ENCODE results near the gene MYB.
"Not testable (repeated sequence)": the region's sequence is repeated elsewhere in the genome, so short reads cannot be mapped to it uniquely, and the experiment has no call there.

Gene MYB

DNA sequence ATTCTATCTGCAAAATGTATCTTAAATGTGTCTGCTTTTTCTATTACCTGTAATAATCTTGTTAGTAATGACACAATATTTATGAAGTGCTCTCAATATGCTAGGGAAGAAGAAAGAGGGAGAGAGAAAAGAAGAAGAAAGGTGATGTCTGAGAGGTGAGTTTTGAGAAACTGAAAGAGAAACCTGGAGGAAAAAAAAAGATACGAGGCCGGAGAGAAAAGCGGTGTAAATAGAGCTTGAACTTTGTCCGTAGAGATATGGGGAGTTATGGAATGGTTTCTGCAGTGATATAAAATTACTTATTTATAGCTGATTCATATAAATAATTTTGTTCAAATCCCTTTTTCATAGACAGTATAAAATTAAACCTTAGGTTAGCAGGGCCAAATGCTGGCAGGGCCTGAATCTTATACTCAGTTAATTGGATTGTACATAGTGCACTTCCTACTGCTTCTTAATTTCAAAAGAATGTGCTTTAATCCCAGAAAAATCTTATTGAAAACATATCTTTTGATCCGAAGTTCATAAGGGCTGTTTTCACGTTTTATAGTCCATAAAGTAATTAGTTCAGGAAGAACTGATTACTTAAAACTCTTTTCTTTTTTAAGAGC is 43.0 kb downstream of the MYB start:
- no peak for DNase-seq

DNA sequence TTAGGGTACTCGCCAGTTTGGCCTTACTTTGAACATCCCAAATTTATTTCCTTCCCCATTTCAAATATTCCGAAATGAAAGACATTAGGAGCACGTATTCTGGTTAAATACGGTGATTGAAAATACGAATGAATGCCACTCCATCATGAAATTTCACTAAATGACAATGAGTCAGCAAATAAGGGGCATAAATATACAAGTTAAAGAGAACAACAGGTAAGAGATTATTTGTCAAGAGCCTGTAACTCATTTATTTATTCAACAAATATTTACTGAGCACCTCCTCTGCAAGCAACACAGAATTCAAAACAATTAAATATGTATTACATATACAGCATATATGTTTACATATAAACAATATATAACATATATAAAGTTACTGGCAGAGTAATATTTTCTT is 44.8 kb downstream of the MYB start:
- no peak for DNase-seq

DNA sequence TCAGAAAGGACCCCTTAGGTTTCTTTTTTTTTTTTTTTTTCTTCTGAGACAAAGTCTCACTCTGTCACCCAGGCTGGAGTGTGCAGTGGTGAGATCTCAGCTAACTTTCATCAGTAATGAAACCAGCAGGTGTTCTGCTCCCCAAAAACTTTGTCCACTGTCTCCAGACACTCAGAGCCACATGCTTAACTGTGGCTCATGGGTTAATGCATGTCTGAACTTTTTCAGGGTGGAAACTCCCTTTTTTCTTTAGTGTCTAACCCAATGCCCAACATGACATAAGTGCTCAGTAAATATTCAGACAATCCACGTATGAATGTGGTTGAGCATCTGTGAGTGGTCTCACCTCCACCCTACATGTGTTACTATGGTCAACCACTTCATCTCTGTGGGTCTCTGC is 45.4 kb downstream of the MYB start:
- DNase-seq, result no peak

DNA sequence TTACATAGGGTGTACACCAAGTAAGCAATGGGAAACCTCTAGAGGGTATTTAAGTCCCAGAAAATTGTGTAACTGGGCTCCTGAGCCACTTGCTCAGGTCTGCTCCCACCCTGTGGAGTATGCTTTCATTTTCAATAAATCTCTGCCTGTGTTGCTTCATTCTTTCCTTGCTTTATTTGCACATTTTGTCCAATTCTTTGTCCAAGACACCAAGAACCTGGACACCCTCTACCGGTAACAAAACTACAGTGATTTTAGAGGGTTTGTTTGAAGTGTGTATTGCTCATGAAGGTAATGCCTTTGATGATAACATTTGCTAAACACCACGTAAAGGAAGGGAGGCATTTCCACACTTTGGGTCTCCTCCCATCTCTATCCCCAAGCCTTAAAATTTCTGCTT is 46.2 kb downstream of the MYB start:
- no peak for DNase-seq

DNA sequence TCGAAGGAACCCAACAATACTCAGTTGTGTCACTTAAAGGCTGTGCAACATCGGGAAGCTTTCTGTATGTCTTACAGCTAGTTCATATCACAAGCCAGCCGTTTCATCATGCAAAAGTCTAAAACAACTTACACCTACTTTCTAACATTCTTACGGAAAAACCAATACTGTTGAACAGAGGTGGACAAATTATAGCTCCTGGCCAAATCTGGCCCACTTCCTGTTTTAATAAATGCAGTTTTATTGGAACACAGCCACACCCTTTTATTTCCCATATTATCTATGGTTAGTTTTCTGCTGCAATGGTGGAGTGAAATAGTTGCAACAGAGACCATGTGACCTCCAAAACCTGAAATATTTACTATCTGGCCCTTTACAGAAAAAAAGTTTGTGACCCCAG is 46.6 kb downstream of the MYB start:
- DNase-seq, result no peak

GRCh38 chr6:135228486-135228885 is 47.4 kb downstream of the MYB start:
- no peak for DNase-seq

DNA sequence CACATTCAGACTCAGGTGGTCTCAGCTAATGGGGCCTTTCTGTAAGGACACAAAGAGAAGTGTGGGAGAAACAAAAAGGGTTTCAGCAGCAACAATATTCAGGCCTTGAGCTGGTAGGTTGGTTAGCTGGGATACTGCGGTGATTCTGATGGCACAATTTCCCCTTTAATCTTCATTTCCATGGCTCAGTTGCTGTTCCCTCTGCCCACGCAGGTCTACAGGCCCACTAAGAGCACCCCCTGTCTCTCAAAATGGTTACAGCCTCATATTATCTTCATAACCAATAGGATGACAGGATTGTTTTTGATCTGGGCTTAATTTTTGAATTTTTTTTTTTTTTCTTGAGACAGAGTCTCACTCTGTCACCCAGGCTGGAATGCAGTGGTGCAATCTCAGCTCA is 48.9 kb downstream of the MYB start:
- DNase-seq, result no peak

GRCh38 chr6:135230711-135231468 is 49.8 kb downstream of the MYB start:
- DNase-seq, result no peak

- DNase-seq, result no peak
Observed at GRCh38 chr6:135231469-135231844, 50.3 kb downstream of the MYB start.

DNA sequence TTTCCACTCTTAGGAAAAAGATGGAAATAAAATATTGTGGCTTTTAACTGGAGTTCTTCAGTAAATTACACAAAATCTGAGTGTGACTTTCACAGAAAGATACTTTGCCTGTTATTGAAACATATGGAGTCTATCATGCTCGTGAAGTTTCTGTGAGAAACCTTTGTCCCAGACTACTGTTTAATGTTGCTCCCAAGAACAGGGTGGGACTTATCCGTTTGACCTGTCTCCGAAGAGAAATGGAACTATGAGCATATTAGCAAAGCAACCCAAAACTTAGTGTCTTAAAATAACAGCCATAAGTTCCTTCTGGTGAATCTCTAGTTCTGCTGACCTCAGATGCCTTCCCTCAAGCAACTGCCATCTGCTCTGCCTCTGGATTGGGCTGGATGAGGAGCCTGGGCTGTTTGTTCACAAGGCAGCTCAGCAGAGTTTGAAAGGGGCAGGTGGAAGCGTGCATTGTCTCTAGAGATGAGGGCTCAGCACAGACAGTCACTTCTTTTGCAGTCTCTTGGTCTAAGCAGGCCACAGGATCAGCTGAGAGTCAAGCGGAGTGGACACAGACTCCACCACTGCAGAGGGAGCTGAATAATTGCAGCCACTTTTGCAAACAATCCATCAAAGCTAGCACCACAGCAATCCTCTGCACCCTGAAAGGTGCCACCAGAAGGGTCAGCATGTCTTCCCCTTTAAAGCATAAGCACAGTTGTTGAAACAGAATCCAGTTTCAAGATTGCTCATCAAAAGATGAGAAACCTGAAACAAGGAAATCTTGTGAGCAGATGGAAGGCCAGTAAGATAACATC is 52.8 kb downstream of the MYB start:
- no peak for DNase-seq

GRCh38 chr6:135234492-135234780 is 53.3 kb downstream of the MYB start:
- no peak for DNase-seq

GRCh38 chr6:135235716-135236115 is 54.6 kb downstream of the MYB start:
- DNase-seq, result no peak

DNA sequence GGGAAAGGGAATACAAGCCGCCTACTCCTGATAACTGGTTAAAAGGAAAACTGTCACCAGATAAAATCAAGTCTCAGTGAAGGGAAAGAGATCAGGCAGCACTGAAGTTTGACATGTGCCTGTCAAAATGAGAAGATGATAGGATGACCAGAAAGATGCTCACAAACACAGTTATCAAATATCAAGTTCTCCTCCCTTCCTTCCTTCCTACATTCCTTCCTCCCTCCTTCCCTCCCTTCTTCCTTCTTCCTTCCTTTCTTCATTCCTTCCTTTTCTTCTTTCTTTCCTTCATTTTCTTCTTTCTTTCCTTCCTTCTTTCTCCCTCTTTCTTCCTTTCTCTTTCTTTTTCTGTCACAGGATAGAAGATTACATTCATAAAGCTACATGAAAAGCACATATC is 55.2 kb downstream of the MYB start:
- DNase-seq, result no peak

DNA sequence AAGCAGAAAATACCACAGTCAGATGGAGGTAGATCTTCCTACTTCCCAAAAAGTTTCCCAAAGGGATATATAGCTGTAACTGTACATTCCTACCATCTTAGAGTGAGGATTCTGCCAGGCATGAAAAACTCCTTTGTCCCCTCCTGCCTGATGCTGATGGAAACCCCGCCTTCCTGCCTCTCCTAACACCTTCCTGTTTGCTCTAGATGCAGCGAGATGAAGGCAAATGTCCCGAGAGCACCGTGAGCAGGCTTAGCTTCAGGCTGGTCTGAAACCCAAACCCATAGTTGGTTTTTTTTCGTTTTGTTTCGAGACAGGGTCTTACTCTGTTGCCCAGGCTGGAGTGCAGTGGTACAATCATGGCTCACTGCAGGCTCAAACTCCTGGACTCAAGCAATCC is 55.6 kb downstream of the MYB start:
- DNase-seq, result no peak

DNA sequence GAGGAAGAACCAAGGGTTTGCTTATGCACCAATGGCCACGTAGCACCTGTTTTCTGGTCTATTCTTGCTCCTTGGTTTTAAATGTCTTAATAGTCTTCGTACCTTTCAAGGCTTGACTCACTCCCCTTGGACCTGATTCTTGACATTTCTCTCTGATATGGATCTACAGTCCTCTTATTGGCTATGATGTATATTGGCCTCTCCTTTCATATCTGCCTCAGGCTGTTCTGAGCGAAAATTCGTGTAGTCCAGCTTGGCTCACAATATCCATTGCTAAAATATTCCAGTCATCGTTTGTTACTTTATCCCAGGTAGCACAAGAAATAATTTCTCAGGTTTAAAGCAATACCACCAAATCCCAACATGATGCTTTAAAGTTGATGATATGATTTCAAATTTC is 59.6 kb downstream of the MYB start:
- DNase-seq, result no peak

GRCh38 chr6:135243871-135244796 is 63.0 kb downstream of the MYB start:
- DNase-seq, result no peak

DNA sequence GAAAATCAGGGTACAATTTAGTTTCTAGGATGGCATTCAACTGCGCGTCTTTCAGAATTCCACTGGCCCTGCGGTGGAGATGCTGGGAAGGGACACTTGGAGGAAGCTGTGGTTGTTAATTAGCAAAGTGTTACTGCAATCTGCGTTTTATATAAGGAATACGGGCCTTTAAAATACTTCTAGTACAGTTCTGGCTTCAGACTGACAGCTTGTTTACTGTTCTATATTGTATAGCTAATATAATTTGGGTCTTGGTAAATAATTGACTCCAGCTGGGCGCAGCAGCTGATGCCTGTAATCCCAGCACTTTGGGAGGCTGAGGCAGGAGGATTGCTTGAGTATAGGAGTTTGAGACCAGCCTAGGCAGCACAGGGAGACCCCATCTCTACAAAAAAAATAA is 63.7 kb downstream of the MYB start:
- DNase-seq, result no peak

- DNase-seq, result not testable (repeated sequence)
Observed at GRCh38 chr6:135246412-135247012, 65.4 kb downstream of the MYB start.

DNA sequence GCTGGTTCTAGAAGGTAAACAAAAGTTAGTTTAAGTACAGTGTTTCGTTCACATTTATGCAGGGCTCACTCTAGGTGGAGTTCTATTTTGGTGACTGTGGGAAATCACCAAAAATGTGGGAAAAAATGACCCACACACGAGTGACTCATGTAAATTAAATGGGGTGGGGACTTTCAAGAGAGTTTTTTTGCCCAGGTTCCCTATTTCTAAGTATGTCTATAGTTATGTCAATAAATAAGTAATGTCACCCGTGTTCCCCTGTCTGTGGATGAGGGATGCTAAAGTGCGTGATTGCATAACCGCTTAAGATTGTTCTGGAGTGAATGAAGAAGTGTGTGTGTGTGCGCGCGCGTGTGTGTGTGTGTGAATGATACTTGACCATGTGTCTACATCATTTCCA is 69.1 kb downstream of the MYB start:
- no peak for DNase-seq

DNA sequence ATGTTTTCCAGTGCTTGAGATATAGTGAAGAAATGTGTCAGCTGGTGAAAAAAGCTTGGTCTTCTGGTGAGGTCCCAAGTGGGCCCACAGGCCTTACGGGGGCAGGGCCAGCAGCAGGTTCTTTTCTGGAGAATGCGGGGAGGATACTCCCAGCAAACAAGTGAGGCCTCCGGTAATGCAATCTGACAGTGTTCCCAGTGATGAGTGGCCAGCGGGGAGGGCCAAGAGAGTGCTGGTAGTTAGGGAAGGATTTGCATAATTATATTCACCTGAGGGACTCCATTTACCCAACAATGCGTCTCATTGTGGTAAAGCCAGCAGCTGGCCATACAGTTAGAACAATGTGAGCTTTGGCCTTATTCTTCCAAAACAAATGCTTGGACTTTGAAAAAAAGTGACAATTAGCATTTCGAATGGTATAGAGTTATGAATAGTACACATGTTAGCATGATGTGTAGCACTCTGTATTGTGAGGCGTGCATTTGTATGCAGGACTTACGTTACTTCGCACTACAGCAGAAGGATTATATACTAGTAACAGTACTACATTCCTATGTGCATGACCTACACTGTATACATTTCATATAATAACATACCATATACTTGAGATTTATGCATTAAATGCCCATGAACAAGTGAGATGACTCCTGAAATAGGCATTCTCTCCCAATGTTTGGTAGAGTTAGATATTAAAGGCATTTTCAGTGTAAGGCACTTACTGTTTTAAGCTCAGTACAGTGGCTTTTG is 69.8 kb downstream of the MYB start:
- no peak for DNase-seq

- DNase-seq, result peak; percentile 59
Observed at GRCh38 chr6:135251498-135252441, 70.7 kb downstream of the MYB start.
